MCF 10A (cell line): ENCODE measurements around the gene MMD2. TPM values are rescaled to one million over a fixed set of nuclear protein-coding genes. Genes with fewer than 3 reads are reported as not detected.

ENCODE experiments used
- BruUV-seq: library from RNA; stranded (reverse); fragments of 400-500 nt; replicated peaks from 2 replicates; lab custom pipeline; 2021; lab: Mats Ljungman, UMichigan
- CTCF ChIA-PET: fragments of 300-600 bp; sonication (Branson Sonifier 250); formaldehyde crosslinking; extraction: SDS; loops from one replicate; lab custom pipeline; 2021; ENCODE audit warnings: antibody characterized with exemption, inconsistent platforms; lab: Yijun Ruan, JAX
- POLR2A ChIA-PET: fragments of 300-600, 350-650 bp; sonication (Branson Sonifier 250); formaldehyde crosslinking; extraction: SDS; loops from one replicate; lab custom pipeline; 2020; ENCODE audit warnings: antibody characterized with exemption, inconsistent platforms; lab: Yijun Ruan, JAX
- DNase-seq: peaks from one replicate; pipeline ENCODE4 v3.0.0-alpha.2; 2018; ENCODE audit not compliant: unreplicated experiment
- H3K27ac Mint-ChIP-seq: one replicate; pipeline ENCODE4 v1.8.0; 2022; ENCODE audit warnings: mild to moderate bottlenecking, low read depth, mixed read lengths; ENCODE audit not compliant: unreplicated experiment
- H3K27me3 Mint-ChIP-seq: one replicate; pipeline ENCODE4 v1.8.0; 2022; ENCODE audit warnings: mixed read lengths; ENCODE audit not compliant: insufficient read depth, unreplicated experiment
- H3K36me3 Mint-ChIP-seq: one replicate; pipeline ENCODE4 v1.8.0; 2022; ENCODE audit warnings: mild to moderate bottlenecking, moderate library complexity, mixed read lengths; ENCODE audit not compliant: insufficient read depth, unreplicated experiment
- H3K4me1 Mint-ChIP-seq: one replicate; pipeline ENCODE4 v1.8.0; 2022; ENCODE audit warnings: mixed read lengths; ENCODE audit not compliant: insufficient read depth, unreplicated experiment
- H3K4me3 Mint-ChIP-seq: one replicate; pipeline ENCODE4 v1.8.0; 2022; ENCODE audit warnings: mild to moderate bottlenecking, moderate library complexity, mixed read lengths; ENCODE audit not compliant: unreplicated experiment
- H3K9me3 Mint-ChIP-seq: one replicate; pipeline ENCODE4 v1.8.0; 2022; ENCODE audit warnings: mixed read lengths; ENCODE audit not compliant: unreplicated experiment
- intact Hi-C: fragments of 100-400 bp; cut with micrococcal nuclease; formaldehyde crosslinking; loops from 2 replicates; pipeline ENCODE4 v1.14.1; 2022
- total RNA-seq: library from RNA; stranded (reverse); gene quantifications from 2 replicates; pipeline ENCODE4 v1.2.3, GENCODE V29; 2022
- TF ChIP-seq, protein P1 (sequence below): fragments of 200-600 bp; IDR thresholded peaks from one replicate; pipeline ENCODE4 v1.8.0; 2022; ENCODE audit warnings: antibody characterized with exemption, mild to moderate bottlenecking; ENCODE audit not compliant: unreplicated experiment

The MMD2 gene
- total RNA-seq, 1 experiment from 2014 or later: not detected

- no peak overlapping the region for H3K4me3 Mint-ChIP-seq
- H3K27me3 Mint-ChIP-seq: no peaks in the 10 kb centered on the region
- H3K9me3 Mint-ChIP-seq: no peaks in the 10 kb centered on the region
- DNase-seq: no peak
- peaks cover 7% of the 10 kb centered on the region for H3K4me1 Mint-ChIP-seq
- ChIA-PET CTCF (interaction anchor here (0.6 to 1.0 kb wide), 4 partner anchors 25 to 1391 kb away, joined by 3 to 5 read pairs (median 4); no protein-coding TSS in a partner anchor), POLR2A (interaction anchor here (0.7 to 1.0 kb wide), 2 partner anchors 20 to 25 kb away, joined by 3 to 4 read pairs; no protein-coding TSS in a partner anchor)
- TF ChIP-seq, protein P1, sequence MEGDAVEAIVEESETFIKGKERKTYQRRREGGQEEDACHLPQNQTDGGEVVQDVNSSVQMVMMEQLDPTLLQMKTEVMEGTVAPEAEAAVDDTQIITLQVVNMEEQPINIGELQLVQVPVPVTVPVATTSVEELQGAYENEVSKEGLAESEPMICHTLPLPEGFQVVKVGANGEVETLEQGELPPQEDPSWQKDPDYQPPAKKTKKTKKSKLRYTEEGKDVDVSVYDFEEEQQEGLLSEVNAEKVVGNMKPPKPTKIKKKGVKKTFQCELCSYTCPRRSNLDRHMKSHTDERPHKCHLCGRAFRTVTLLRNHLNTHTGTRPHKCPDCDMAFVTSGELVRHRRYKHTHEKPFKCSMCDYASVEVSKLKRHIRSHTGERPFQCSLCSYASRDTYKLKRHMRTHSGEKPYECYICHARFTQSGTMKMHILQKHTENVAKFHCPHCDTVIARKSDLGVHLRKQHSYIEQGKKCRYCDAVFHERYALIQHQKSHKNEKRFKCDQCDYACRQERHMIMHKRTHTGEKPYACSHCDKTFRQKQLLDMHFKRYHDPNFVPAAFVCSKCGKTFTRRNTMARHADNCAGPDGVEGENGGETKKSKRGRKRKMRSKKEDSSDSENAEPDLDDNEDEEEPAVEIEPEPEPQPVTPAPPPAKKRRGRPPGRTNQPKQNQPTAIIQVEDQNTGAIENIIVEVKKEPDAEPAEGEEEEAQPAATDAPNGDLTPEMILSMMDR: no peak
- BruUV-seq: no TSS peak
- peaks cover 31% of the 10 kb centered on the region for H3K36me3 Mint-ChIP-seq
- intact Hi-C loops: no loop called here
- no peak overlapping the region for H3K27ac Mint-ChIP-seq
These were observed 40.5 kb upstream of the MMD2 start for GRCh38 chr7:4999369-4999950.

GRCh38 chr7:4998910-4999309 lies 39.9 kb upstream of the MMD2 start:
- no TSS peak for BruUV-seq
- no peaks in the 10 kb centered on the region for H3K27me3 Mint-ChIP-seq
- TF ChIP-seq, protein P1: no peak
- POLR2A ChIA-PET: interaction anchor here (0.7 to 1.0 kb wide), 2 partner anchors 19 to 25 kb away, joined by 3 to 4 read pairs; no protein-coding TSS in a partner anchor
- H3K36me3 Mint-ChIP-seq: peaks cover 26% of the 10 kb centered on the region
- no peak overlapping the region for H3K27ac Mint-ChIP-seq
- CTCF ChIA-PET: interaction anchor here (0.6 to 1.0 kb wide), 3 partner anchors 25 to 105 kb away, joined by 3 to 4 read pairs (median 3); no protein-coding TSS in a partner anchor
- DNase-seq: no peak
- H3K9me3 Mint-ChIP-seq: no peaks in the 10 kb centered on the region
- H3K4me3 Mint-ChIP-seq: no peak overlapping the region
- peaks cover 7% of the 10 kb centered on the region for H3K4me1 Mint-ChIP-seq
- intact Hi-C loops: no loop called here

DNA sequence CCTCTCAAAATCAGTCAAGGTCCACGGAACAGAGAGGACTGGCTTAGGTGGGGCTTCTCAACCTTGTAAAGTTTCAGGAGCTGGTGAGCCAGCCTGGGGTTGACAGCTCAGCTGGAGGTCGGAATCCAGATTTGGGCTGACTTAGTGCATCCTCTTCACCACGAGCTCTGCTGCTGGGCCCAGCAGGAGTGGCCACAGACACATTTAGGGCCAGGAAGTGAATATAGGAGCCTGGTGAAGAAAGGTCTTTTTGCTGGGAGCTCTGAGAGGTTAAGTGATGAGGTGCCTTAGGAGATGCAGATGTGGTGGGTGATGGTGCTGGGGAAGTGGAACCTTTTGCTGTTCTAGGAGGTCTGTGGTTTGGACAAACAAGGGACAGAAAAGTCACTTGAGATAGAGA lies 39.3 kb upstream of the MMD2 start:
- ChIA-PET CTCF (interaction anchor here (0.6 kb wide), 1 partner anchor 20 kb away, joined by 4 read pairs; no protein-coding TSS in a partner anchor), POLR2A (interaction anchor here (1.0 kb wide), 1 partner anchor 24 kb away, joined by 3 read pairs; no protein-coding TSS in a partner anchor)
- intact Hi-C loops: no loop called here
- H3K4me3 Mint-ChIP-seq: no peak overlapping the region
- BruUV-seq: no TSS peak
- H3K36me3 Mint-ChIP-seq: peaks cover 24% of the 10 kb centered on the region
- no peaks in the 10 kb centered on the region for H3K9me3 Mint-ChIP-seq
- no peak for DNase-seq
- H3K4me1 Mint-ChIP-seq: peaks cover 7% of the 10 kb centered on the region
- TF ChIP-seq, protein P1: no peak
- H3K27ac Mint-ChIP-seq: no peak overlapping the region
- no peaks in the 10 kb centered on the region for H3K27me3 Mint-ChIP-seq

DNA sequence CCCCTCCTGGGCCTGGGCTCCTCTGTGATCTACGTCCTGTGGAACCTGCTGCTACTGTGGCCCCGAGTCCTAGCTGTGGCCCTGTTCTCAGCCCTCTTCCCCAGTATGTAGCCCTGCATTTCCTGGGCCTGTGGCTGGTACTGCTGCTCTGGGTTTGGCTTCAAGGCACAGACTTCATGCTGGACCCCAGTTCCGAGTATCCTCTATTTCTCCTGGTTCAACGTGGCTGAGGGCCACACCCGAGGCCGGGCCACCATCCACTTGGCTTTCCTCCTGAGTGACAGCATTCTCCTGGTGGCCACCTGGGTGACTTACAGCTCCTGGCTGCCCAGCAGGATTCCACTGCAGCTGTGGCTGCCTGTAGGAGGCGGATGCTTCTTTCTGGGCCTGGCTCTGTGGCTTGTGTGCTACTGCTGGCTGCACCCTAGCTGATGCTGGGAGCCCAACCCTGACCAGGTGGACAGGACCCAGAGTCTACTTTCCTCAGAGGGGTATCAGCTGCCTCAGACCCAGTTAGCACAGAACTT lies 37.8 kb upstream of the MMD2 start:
- no peak overlapping the region for H3K27ac Mint-ChIP-seq
- TF ChIP-seq, protein P1: no peak
- H3K4me3 Mint-ChIP-seq: no peak overlapping the region
- no TSS peak for BruUV-seq
- H3K36me3 Mint-ChIP-seq: peaks cover 32% of the 10 kb centered on the region
- POLR2A ChIA-PET: no interaction called here
- H3K9me3 Mint-ChIP-seq: no peaks in the 10 kb centered on the region
- DNase-seq: no peak
- peaks cover under 1% of the 10 kb centered on the region for H3K4me1 Mint-ChIP-seq
- intact Hi-C loops: no loop called here
- H3K27me3 Mint-ChIP-seq: no peaks in the 10 kb centered on the region
- CTCF ChIA-PET: interaction anchor here (0.9 to 1.1 kb wide), 2 partner anchors 23 kb away, joined by 3 read pairs; no protein-coding TSS in a partner anchor
